CD14-positive monocyte (primary cell): ENCODE data around the gene COPS3. TPM values are rescaled to one million over a fixed set of nuclear protein-coding genes. Genes with fewer than 3 reads are reported as not detected.

Source experiments
- DNase-seq, 3 donors: peaks; one replicate each; pipeline ENCODE4 v3.0.0-alpha.2; 2011 to 2022
- H2AFZ ChIP-seq: 2 replicates; pipeline ENCODE4 v1.6.0; 2012; ENCODE audit warnings: mild to moderate bottlenecking, low read depth, low read length, inconsistent platforms; ENCODE audit not compliant: insufficient read depth, poor library complexity, severe bottlenecking
- H3K27ac ChIP-seq, 2 donors: 1 replicate in 1 of 2; 2 replicates in 1 of 2; pipeline ENCODE4 v1.5.1; 2012 to 2013; ENCODE audit warnings: low read length in 2 of 2, control low read depth in 1 of 2, inconsistent platforms in 1 of 2, low read depth in 1 of 2, mild to moderate bottlenecking in 1 of 2
- H3K27me3 ChIP-seq, 2 donors: one replicate each; pipeline versions ENCODE4 v1.6.0 to v1.6.1; 2011 to 2013; ENCODE audit warnings: low read length in 2 of 2; ENCODE audit not compliant: control insufficient read depth in 2 of 2, insufficient read depth in 2 of 2
- H3K36me3 ChIP-seq, 2 donors: replicated peaks in 1 of 2; 1 replicate in 1 of 2; 2 replicates in 1 of 2; pipeline versions ENCODE4 v1.5.1 to v1.6.1; 2012 to 2013; ENCODE audit warnings: low read length in 2 of 2, control low read depth in 1 of 2, inconsistent platforms in 1 of 2, mild to moderate bottlenecking in 1 of 2; ENCODE audit not compliant: insufficient read depth in 2 of 2, control insufficient read depth in 1 of 2
- H3K4me1 ChIP-seq, 2 donors: 1 replicate in 1 of 2; 2 replicates in 1 of 2; pipeline versions ENCODE4 v1.5.1 to v1.6.1; 2012 to 2013; ENCODE audit warnings: low read length in 2 of 2, control low read depth in 1 of 2, inconsistent platforms in 1 of 2, mild to moderate bottlenecking in 1 of 2, moderate library complexity in 1 of 2; ENCODE audit not compliant: insufficient read depth in 2 of 2, control insufficient read depth in 1 of 2
- H3K4me2 ChIP-seq: replicated peaks from 2 replicates; pipeline ENCODE3; 2012; ENCODE audit warnings: low read length, moderate library complexity, mild to moderate bottlenecking; ENCODE audit not compliant: poor library complexity, severe bottlenecking; ENCODE audit errors: extremely low read depth
- H3K4me3 ChIP-seq, 3 experiments: fragments of 200-600 bp in 1 of 3; sonication (generic) in 1 of 3; replicated peaks in 1 of 3; 1 replicate in 2 of 3; 2 replicates in 1 of 3; pipeline ENCODE4 v1.5.1; 2011 to 2013; ENCODE audit warnings: low read length in 3 of 3, mild to moderate bottlenecking in 3 of 3, control low read depth in 2 of 3, low read depth in 2 of 3, inconsistent platforms in 1 of 3, moderate library complexity in 1 of 3
- H3K79me2 ChIP-seq: 2 replicates; pipeline ENCODE4 v1.6.0; 2012; ENCODE audit warnings: mild to moderate bottlenecking, control low read depth, inconsistent platforms, low read length, moderate library complexity; ENCODE audit not compliant: insufficient read depth
- H3K9ac ChIP-seq: 2 replicates; pipeline ENCODE4 v1.6.0; 2017; ENCODE audit warnings: low read length, mild to moderate bottlenecking; ENCODE audit not compliant: insufficient read depth, poor library complexity, severe bottlenecking
- H3K9me3 ChIP-seq, 2 donors: replicated peaks in 1 of 2; 1 replicate in 1 of 2; 2 replicates in 1 of 2; pipeline versions ENCODE4 v1.5.1 to v1.6.1; 2012 to 2013; ENCODE audit warnings: low read length in 2 of 2, control low read depth in 1 of 2; ENCODE audit not compliant: control insufficient read depth in 1 of 2, insufficient read depth in 1 of 2
- H4K20me1 ChIP-seq: 2 replicates; pipeline ENCODE4 v1.6.0; 2012; ENCODE audit warnings: mild to moderate bottlenecking, low read length, control low read depth, moderate library complexity; ENCODE audit not compliant: insufficient read depth
- H3K27ac Mint-ChIP-seq, 7 donors: one replicate each; pipeline ENCODE4 v1.8.0; 2020; ENCODE audit warnings: mild to moderate bottlenecking in 7 of 7, mixed read lengths in 7 of 7, moderate library complexity in 6 of 7, inconsistent platforms in 2 of 7
- H3K27me3 Mint-ChIP-seq, 3 donors: one replicate each; pipeline ENCODE4 v1.8.0; 2021 to 2022; ENCODE audit warnings: low read depth in 3 of 3, mild to moderate bottlenecking in 3 of 3, mixed read lengths in 3 of 3, moderate library complexity in 3 of 3, inconsistent platforms in 1 of 3
- H3K36me3 Mint-ChIP-seq, 2 donors: one replicate each; pipeline ENCODE4 v1.8.0; 2020; ENCODE audit warnings: mixed read lengths in 2 of 2, inconsistent platforms in 1 of 2, mild to moderate bottlenecking in 1 of 2
- H3K4me1 Mint-ChIP-seq: one replicate; pipeline ENCODE4 v1.8.0; 2020; ENCODE audit warnings: mild to moderate bottlenecking, mixed read lengths
- H3K4me3 Mint-ChIP-seq, 2 donors: one replicate each; pipeline ENCODE4 v1.8.0; 2020; ENCODE audit warnings: mild to moderate bottlenecking in 2 of 2, mixed read lengths in 2 of 2, moderate library complexity in 1 of 2
- H3K9me3 Mint-ChIP-seq, 7 donors: one replicate each; pipeline ENCODE4 v1.8.0; 2020 to 2022; ENCODE audit warnings: mixed read lengths in 7 of 7, mild to moderate bottlenecking in 6 of 7, moderate library complexity in 6 of 7, inconsistent platforms in 2 of 7
- CTCF ChIP-seq: fragments of 200-600 bp; IDR thresholded peaks from one replicate; pipeline ENCODE4 v1.8.0; 2022; ENCODE audit warnings: antibody characterized with exemption, mild to moderate bottlenecking
- WGBS: methylation state at CpG from one replicate; pipeline ENCODE4 v1.1.5; 2013; ENCODE audit warnings: missing lambda C conversion rate; ENCODE audit not compliant: insufficient coverage; 5-methylcytosine and 5-hydroxymethylcytosine counted together
- intact Hi-C, 2 donors: fragments of 100-400 bp; cut with micrococcal nuclease; formaldehyde crosslinking; loops; one replicate each; pipeline versions ENCODE4 v1.15.0 to v1.15.1; 2023
- polyA plus RNA-seq, 3 donors: library from polyadenylated mRNA; depleted of rRNA in 1 of 3; unstranded in 2 of 3; stranded (reverse) in 1 of 3; fragments of 300-500 nt in 2 of 3; fragments of >200 nt in 1 of 3; fragmentation: Illumina TruSeq in 2 of 3; gene quantifications; 1 replicate in 2 of 3; 2 replicates in 1 of 3; pipeline ENCODE4 v1.2.3, GENCODE V29; 2012 to 2021

Gene COPS3
- polyA plus RNA-seq, 3 donors: 47.6 to 122 (median 117) TPM

- peak within 1 kb of the TSS; percentile 51 for H3K9ac ChIP-seq
- TF ChIP-seq CTCF: no peak
- Mint-ChIP-seq H3K27me3 (peaks cover 13 to 19% (median 15%) of the 10 kb centered on the region in 3 donors), H3K36me3 (peaks cover 19 to 31% of the 10 kb centered on the region in 2 donors), H3K4me1 (peaks cover 23% of the 10 kb centered on the region), H3K9me3 (peaks cover 0 to 7% (median 0%) of the 10 kb centered on the region in 7 donors), H3K27ac (peak within 1 kb of the TSS; percentile 12 to 78 (median 50)), H3K4me3 (peak within 1 kb of the TSS; percentile 80 to 91)
- H3K79me2 ChIP-seq: no peaks in the 10 kb centered on the region
- WGBS: 20% methylated on average over 78 of the region's 78 CpGs
- H3K36me3 ChIP-seq: peaks cover 2 to 9% of the 10 kb centered on the region in 2 donors
- peaks cover 3% of the 10 kb centered on the region for H4K20me1 ChIP-seq
- peak within 1 kb of the TSS; percentile 75 for H2AFZ ChIP-seq
- peak; percentile 72 to 85 (median 78) for DNase-seq
- peak within 1 kb of the TSS; percentile 31 to 65 (median 33) for H3K4me3 ChIP-seq
- peaks cover 0 to 5% of the 10 kb centered on the region in 2 donors for H3K27me3 ChIP-seq
- H3K9me3 ChIP-seq: no peaks in the 10 kb centered on the region
- peaks cover 16 to 26% of the 10 kb centered on the region in 2 donors for H3K4me1 ChIP-seq
- intact Hi-C loops: no loop called here
- H3K4me2 ChIP-seq: peak within 1 kb of the TSS; percentile 63
- no peak within 1 kb of the TSS for H3K27ac ChIP-seq
Observed at GRCh38 chr17:17206124-17206912, 74.7 kb downstream of the COPS3 start, which contains the start of gene PLD6. Gene PLD6, minus strand, starts transcription at chr17:17206333. Its CDS starts 47 bp downstream, at chr17:17206286.

- no peak for TF ChIP-seq CTCF
- WGBS: 9% methylated on average over 70 of the region's 70 CpGs
- peak overlapping the region in 5 of 7 donors; percentile 12 to 78 (median 50) for H3K27ac Mint-ChIP-seq
- Histone ChIP-seq H3K27ac (no peak overlapping the region), H4K20me1 (no peaks in the 10 kb centered on the region), H3K4me1 (peaks cover 16 to 26% of the 10 kb centered on the region in 2 donors), H2AFZ (peak overlapping the region; percentile 75), H3K9me3 (no peaks in the 10 kb centered on the region), H3K36me3 (peaks cover 0 to 1% of the 10 kb centered on the region in 2 donors), H3K9ac (peak overlapping the region; percentile 51), H3K4me2 (peak overlapping the region; percentile 63), H3K27me3 (peaks cover 0 to 5% of the 10 kb centered on the region in 2 donors), H3K4me3 (peak overlapping the region; percentile 31 to 65 (median 33)), H3K79me2 (no peaks in the 10 kb centered on the region)
- H3K36me3 Mint-ChIP-seq: peaks cover 19 to 27% of the 10 kb centered on the region in 2 donors
- peak; percentile 16 to 64 (median 37) for DNase-seq
- peaks cover 23% of the 10 kb centered on the region for H3K4me1 Mint-ChIP-seq
- intact Hi-C loops: no loop called here
- peak overlapping the region; percentile 80 to 91 for H3K4me3 Mint-ChIP-seq
- H3K27me3 Mint-ChIP-seq: peaks cover 13 to 19% (median 15%) of the 10 kb centered on the region in 3 donors
- H3K9me3 Mint-ChIP-seq: peaks cover 0 to 7% (median 0%) of the 10 kb centered on the region in 7 donors
Observed at GRCh38 chr17:17205368-17206123, 75.5 kb downstream of the COPS3 start.
